ENCODE measurements around the gene LRMDA.

LRMDA gene

DNA sequence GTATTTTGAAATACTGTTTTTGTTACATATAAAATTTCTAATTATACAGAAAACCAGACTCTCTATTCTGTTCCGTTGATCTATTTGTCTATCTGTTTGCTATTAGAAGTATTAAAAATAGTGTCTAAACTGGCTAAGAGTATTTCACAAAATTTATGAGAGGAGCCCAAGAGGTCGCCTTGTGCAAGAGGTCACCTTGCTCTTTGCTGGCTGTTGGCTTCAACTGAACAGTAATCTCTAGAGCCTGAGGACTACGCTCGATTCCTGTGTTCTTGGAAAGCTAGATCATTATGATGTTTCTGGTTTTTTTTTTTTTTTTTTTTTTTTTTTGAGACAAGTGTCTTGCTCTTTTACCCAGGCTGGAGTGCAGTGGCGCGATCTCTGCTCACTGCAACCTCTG is 428.6 kb downstream of the LRMDA start:
- no peak overlapping the region for H3K4me3 ChIP-seq (ENCODE audit: low read depth, low read length)

GRCh38 chr10:75861582-75861981 is 430.2 kb downstream of the LRMDA start:
- TF ChIP-seq, protein P1, sequence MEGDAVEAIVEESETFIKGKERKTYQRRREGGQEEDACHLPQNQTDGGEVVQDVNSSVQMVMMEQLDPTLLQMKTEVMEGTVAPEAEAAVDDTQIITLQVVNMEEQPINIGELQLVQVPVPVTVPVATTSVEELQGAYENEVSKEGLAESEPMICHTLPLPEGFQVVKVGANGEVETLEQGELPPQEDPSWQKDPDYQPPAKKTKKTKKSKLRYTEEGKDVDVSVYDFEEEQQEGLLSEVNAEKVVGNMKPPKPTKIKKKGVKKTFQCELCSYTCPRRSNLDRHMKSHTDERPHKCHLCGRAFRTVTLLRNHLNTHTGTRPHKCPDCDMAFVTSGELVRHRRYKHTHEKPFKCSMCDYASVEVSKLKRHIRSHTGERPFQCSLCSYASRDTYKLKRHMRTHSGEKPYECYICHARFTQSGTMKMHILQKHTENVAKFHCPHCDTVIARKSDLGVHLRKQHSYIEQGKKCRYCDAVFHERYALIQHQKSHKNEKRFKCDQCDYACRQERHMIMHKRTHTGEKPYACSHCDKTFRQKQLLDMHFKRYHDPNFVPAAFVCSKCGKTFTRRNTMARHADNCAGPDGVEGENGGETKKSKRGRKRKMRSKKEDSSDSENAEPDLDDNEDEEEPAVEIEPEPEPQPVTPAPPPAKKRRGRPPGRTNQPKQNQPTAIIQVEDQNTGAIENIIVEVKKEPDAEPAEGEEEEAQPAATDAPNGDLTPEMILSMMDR (IDR thresholded peaks at IDR 0.05; ENCODE audit: borderline replicate concordance, insufficient read depth, low read depth, low read length), result no peak
- no peak overlapping the region for H3K4me3 ChIP-seq (ENCODE audit: low read depth, low read length)

More for the DNA sequence above, 428.6 kb downstream of the LRMDA start:
- TF ChIP-seq, protein P1 (IDR thresholded peaks at IDR 0.05; ENCODE audit: borderline replicate concordance, insufficient read depth, low read depth, low read length), result no peak

GRCh38 chr10:75862935-75863334 is 431.5 kb downstream of the LRMDA start:
- no peak overlapping the region for H3K4me3 ChIP-seq (ENCODE audit: low read depth, low read length)
- TF ChIP-seq, protein P1 (IDR thresholded peaks at IDR 0.05; ENCODE audit: borderline replicate concordance, insufficient read depth, low read depth, low read length), result no peak

- TF ChIP-seq, protein P1 (IDR thresholded peaks at IDR 0.05; ENCODE audit: borderline replicate concordance, insufficient read depth, low read depth, low read length), result no peak
These were observed 433.3 kb downstream of the LRMDA start for GRCh38 chr10:75864717-75865116.

GRCh38 chr10:75865413-75866299 is 434.2 kb downstream of the LRMDA start:
- TF ChIP-seq, protein P1 (IDR thresholded peaks at IDR 0.05; ENCODE audit: borderline replicate concordance, insufficient read depth, low read depth, low read length), result no peak
- H3K4me3 ChIP-seq (ENCODE audit: low read depth, low read length), result no peak overlapping the region

More at GRCh38 chr10:75864717-75865116, 433.3 kb downstream of the LRMDA start:
- H3K4me3 ChIP-seq (ENCODE audit: low read depth, low read length), result no peak overlapping the region

- TF ChIP-seq, protein P1 (IDR thresholded peaks at IDR 0.05; ENCODE audit: borderline replicate concordance, insufficient read depth, low read depth, low read length), result no peak
- H3K4me3 ChIP-seq (ENCODE audit: low read depth, low read length), result no peak overlapping the region
These were observed 434.8 kb downstream of the LRMDA start for GRCh38 chr10:75866300-75866625.

- no peak overlapping the region for H3K4me3 ChIP-seq (ENCODE audit: low read depth, low read length)
- TF ChIP-seq, protein P1 (IDR thresholded peaks at IDR 0.05; ENCODE audit: borderline replicate concordance, insufficient read depth, low read depth, low read length), result no peak
These were observed 435.3 kb downstream of the LRMDA start for GRCh38 chr10:75866731-75867130.
